GM12892 (cell line): ENCODE results near the gene ABCC5.

Source experiments
- DNase-seq: peaks from one replicate; pipeline ENCODE4 v3.0.0; 2011; ENCODE audit not compliant: insufficient read length
- FAIRE-seq: peaks from 2 replicates; lab custom pipeline; 2011; peaks lifted over from hg19 to GRCh38; lab: Jason Lieb, UNC
- POLR2A ChIP-seq: IDR thresholded peaks from 2 replicates; pipeline ENCODE4 v1.6.1; 2011; ENCODE audit warnings: low read depth, low read length, control low read depth
- POLR2AphosphoS5 ChIP-seq: IDR thresholded peaks from 2 replicates; pipeline ENCODE4 v1.6.1; 2011; ENCODE audit warnings: low read depth, low read length, control low read depth
- TAF1 ChIP-seq: IDR thresholded peaks from 2 replicates; pipeline ENCODE4 v1.6.1; 2011; ENCODE audit warnings: low read depth, mild to moderate bottlenecking, control low read depth, low read length, borderline replicate concordance

ABCC5 gene

DNA sequence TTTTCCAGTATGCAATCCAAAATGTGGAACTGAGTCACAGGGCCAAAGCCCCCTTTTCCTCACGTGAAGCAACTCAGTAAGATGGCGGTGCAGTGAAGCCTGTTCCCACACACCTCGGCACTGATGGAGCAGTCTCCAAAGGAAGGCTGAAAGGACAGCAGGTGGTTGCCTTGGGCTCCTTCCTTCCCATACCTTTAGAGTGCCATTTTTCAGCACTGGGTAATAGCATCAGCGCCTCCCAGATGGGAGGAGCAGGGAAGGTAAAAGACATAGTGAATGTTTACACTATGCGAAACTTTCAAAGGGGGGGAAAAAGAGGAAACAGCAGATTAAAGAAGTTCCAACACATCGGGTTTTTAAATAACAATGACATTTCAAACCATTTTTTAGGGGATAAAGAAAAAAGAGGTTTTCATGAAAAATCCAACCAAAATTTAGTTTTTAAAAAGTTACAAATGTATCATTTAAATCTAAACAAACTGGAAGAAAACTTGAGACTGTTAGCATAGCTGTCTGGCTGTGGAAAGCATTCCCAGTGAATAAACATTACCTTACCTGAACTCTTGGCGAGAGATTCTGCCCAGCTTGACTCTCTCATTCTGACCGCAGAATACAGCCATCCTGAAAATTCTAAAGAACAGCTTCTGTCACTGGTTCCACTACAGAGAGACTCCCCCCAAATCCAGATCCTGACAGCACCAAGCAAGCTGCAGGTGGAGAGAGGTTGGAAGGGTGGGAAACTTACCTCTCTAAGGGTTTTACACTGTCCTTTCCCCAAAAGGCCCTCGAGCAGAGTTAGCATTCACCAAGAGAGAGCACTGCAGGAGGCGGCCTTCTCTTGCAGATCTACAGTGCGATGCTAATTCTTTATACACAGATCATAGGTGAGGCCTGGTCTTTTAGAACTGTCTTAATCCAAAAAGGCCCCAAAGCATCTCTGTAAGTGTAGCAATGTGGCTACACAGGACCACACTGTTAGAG lies 32.6 kb downstream of the ABCC5 start:
- TF ChIP-seq POLR2A (no peak), POLR2AphosphoS5 (no peak), TAF1 (no peak)
- DNase-seq, result no peak
- no peak for FAIRE-seq

GRCh38 chr3:183984127-183984740 lies 33.5 kb downstream of the ABCC5 start:
- no peak for FAIRE-seq
- TF ChIP-seq POLR2AphosphoS5, result no peak
- TF ChIP-seq POLR2A, result no peak
- TF ChIP-seq TAF1, result no peak
- no peak for DNase-seq

DNA sequence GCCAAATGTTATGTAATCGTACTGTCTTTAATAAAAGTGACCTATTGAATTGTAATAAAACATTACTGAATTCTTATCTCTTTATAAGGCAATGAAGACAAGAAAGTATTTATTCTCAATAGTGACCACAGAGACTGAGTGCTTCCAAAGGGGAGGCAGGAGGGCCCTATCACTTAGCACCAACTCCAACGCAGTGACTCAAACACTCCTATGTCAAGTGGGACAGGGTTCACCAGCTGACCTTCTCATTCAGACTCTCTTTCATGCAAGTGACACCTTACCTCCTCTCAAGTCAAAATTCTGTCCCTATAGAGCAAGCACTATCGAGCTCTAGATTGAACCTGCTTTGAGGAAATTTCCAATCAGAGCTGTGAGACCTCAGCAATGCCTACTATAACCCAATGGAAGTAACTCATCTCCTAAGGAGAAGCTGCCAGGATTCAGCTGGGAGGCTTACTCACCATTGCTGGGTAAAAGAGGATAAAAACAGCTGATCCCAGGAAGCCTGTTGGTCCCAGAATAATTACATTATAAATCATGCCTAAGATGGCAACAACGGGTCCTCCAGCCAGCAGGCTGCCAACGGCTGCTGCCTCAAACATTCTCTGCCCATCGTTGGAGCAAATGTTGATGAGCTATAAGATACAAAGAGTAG lies 35.6 kb downstream of the ABCC5 start:
- no peak for DNase-seq
- FAIRE-seq, result no peak
- TF ChIP-seq POLR2A (no peak), POLR2AphosphoS5 (no peak), TAF1 (no peak)

GRCh38 chr3:183980403-183980802 lies 37.3 kb downstream of the ABCC5 start:
- FAIRE-seq, result no peak
- no peak for TF ChIP-seq POLR2A

GRCh38 chr3:183975981-183976662 lies 41.6 kb downstream of the ABCC5 start:
- FAIRE-seq, result no peak
- TF ChIP-seq POLR2A (no peak), POLR2AphosphoS5 (no peak)
- DNase-seq, result no peak

More at GRCh38 chr3:183980403-183980802, 37.3 kb downstream of the ABCC5 start:
- DNase-seq, result no peak

DNA sequence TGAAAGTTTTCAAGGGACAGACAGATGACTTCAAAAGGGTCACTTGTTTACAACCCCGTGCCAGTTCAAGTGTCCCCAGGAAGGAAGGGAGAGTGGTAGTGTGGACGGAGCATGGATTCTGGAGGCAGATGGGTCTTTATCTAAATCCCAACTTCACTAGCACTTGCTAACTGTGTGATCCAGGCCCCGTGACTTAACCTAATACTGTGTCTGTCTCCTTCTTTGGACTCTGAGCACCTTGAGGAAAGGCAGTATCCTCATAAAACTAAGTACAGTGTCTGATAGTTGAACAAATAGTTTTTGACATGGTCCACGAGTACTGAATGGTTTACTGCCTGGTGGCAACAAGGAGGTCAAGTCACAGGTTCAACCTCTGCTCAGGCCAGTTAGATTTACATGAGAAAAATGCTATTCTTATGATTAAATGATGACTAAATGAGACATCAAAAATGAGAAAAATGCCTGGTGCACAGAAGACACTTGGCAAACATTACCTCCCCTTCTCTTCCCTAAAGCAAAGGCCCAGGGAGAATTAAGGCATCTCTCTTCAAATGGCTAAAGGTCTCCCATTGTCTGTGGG lies 48.9 kb downstream of the ABCC5 start:
- TF ChIP-seq POLR2AphosphoS5, result no peak
- no peak for TF ChIP-seq POLR2A
- TF ChIP-seq TAF1, result no peak
- FAIRE-seq (no peak), DNase-seq (no peak)

- DNase-seq (no peak), FAIRE-seq (no peak)
- TF ChIP-seq POLR2AphosphoS5, result no peak
Measured at GRCh38 chr3:183967693-183968092, 50.0 kb downstream of the ABCC5 start.

DNA sequence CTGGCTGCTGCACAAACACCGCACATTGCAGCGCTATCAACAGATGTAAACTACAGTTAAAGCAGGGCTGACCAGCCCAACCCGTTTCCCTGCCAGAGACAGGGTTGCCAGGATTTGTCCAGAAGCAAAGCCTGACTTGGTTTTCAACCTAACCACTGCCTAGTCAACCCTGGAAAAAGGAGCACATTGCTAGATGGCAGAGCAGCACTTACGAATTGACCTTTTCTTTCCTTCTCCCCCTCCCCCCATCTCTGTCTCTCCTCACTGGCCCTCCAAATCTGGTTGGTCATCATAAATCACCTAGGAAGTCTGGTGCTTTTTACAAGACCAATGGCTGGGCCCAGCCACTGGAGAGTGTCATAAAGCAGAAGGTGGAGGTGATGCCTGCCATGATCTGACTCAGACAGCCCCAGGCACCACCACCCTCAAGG lies 51.3 kb downstream of the ABCC5 start:
- FAIRE-seq, result no peak
- no peak for DNase-seq
- TF ChIP-seq POLR2AphosphoS5 (no peak), TAF1 (no peak), POLR2A (no peak)

GRCh38 chr3:183962807-183963206 lies 54.9 kb downstream of the ABCC5 start:
- DNase-seq (no peak), FAIRE-seq (no peak)
- TF ChIP-seq TAF1 (no peak), POLR2AphosphoS5 (no peak), POLR2A (no peak)

- TF ChIP-seq POLR2AphosphoS5 (no peak), TAF1 (no peak), POLR2A (no peak)
- FAIRE-seq, result no peak
- DNase-seq, result no peak
Measured at GRCh38 chr3:183959214-183959613, 58.5 kb downstream of the ABCC5 start.

GRCh38 chr3:183958775-183959174 lies 58.9 kb downstream of the ABCC5 start:
- no peak for FAIRE-seq
- no peak for DNase-seq
- TF ChIP-seq POLR2AphosphoS5 (no peak), POLR2A (no peak), TAF1 (no peak)
